SH-SY5Y (cell line): Measurements from ENCODE around the gene NIFK.

Experiments used
- GATA2 ChIP-seq: IDR thresholded peaks from 2 replicates; pipeline ENCODE4 v1.6.1; 2011; ENCODE audit warnings: mild to moderate bottlenecking, low read depth, low read length
- GATA3 ChIP-seq: IDR thresholded peaks from 2 replicates; pipeline ENCODE4 v1.6.1; 2011; ENCODE audit warnings: low read depth, mild to moderate bottlenecking, low read length, moderate library complexity

GRCh38 chr2:121689356-121689755, 47.3 kb downstream of the NIFK start:
- TF ChIP-seq GATA2 = peak; percentile 95
- TF ChIP-seq GATA3 = peak; percentile 86
